GF-D8 (cell line): ENCODE data around the gene GNG8.

Experiments used
- DNase-seq: peaks from one replicate; lab custom pipeline; 2025; lab: John Stamatoyannopoulos, UW

Gene GNG8

DNA sequence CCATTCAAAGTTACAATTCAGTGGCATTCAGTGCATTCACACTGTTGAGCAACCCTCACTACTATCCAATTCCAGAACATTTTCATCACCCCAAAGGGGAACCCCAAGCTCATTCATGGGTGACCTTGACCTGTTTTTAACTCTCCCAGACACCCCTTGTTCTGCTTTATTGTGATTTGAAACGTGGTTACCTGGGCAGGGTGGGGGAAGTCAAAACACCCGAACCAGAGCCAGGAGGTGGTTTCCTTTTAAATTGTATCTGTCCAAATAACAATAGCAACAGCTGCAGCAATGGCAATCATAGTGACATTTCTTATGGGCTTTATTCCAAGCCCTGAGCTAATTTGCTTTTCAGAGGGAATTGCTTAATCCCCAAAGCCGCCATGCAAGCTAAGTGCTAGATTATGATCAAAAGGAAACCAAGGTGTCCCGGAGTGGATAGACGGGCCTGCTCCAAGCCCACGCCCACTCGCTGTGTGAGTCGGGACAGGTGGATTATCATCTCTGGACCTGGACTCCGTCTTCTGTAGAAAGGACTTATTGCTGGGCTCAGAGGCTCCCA is 17.3 kb downstream of the GNG8 start:
- peak; percentile 51 for DNase-seq

DNA sequence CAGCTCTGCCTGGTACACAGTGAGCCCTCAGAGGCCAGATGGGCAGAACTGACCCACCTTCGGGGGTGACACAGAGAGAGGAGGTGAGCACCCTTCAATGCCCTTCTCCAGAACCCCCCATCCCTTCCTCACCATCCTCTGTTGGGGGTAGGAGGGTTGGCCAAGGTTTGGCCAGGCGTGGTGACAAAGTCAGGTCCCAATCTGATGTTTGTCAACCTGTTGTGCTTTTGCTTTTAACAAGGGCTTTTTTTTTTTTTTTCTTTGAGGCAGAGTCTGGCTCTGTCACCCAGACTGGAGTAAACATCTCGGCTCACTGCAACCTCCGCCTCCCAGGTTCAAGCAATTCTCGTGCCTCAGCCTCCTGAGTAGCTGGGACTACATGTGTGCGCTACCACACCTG is 18.4 kb downstream of the GNG8 start:
- DNase-seq, result no peak

- peak; percentile 40 for DNase-seq
Observed at GRCh38 chr19:46616631-46617322, 19.2 kb downstream of the GNG8 start.

DNA sequence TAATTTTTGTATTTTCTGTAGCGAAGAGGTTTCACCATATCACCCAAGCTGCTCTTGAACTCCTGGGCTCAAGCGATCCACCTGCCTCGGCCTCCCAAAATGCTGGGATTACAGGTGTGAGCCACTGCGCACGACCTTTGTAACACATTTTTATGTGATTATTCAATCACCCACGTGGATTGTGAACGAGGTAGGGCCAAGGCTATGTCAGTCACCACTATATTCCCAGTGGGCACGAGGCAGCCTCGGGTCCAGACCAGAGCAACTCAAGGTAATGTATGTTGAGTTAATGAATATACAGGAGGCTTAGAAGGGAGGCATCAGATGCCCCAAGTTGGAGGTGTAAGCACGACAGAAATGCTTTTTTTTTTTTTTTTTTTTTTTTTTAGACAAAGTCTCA is 20.0 kb downstream of the GNG8 start:
- DNase-seq, result no peak

DNA sequence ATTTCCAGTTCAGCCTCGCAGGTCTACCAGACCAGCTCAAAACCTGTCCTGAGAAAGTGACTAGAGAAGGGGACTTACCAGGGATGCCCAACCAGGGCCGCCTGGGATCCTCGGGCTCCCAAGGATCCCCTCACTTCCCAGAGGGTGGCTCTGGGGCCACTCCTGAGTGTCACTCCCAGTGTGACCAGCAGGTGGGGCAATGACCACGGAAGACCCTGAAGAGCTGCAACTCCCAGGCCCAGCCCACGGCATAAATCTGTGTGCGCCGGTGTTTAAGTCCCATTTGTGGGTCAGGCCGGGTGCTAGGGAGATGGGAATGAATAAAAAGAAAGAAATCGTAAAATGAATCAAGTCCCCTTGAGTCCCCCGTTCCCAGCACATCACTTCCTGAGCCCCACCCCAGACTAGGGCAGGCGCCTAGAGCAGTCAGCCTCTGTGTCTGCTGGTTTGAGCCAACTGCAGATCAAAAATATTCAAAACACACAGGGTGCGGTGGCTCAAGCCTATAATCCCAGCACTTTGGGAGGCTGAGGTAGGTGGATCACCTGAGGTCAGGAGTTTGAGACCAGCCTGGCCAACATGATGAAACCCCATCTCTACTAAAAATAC is 21.8 kb downstream of the GNG8 start:
- DNase-seq, result peak; percentile 2

- DNase-seq, result no peak
Observed at GRCh38 chr19:46613525-46613924, 22.5 kb downstream of the GNG8 start.

GRCh38 chr19:46611776-46612175 is 24.2 kb downstream of the GNG8 start:
- no peak for DNase-seq

- DNase-seq, result peak; percentile 18
Observed at GRCh38 chr19:46610851-46611770, 24.9 kb downstream of the GNG8 start.

DNA sequence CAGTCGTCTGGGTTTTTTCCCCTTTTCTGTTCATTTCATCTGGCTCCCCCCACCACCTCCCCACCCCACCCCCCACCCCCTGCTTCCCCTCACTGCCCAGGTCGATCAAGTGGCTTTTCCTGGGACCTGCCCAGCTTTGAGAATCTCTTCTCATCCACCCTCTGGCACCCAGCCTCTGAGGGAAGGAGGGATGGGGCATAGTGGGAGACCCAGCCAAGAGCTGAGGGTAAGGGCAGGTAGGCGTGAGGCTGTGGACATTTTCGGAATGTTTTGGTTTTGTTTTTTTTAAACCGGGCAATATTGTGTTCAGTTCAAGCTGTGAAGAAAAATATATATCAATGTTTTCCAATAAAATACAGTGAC is 25.6 kb downstream of the GNG8 start:
- no peak for DNase-seq

GRCh38 chr19:46609511-46610412 is 26.2 kb downstream of the GNG8 start:
- DNase-seq, result no peak

DNA sequence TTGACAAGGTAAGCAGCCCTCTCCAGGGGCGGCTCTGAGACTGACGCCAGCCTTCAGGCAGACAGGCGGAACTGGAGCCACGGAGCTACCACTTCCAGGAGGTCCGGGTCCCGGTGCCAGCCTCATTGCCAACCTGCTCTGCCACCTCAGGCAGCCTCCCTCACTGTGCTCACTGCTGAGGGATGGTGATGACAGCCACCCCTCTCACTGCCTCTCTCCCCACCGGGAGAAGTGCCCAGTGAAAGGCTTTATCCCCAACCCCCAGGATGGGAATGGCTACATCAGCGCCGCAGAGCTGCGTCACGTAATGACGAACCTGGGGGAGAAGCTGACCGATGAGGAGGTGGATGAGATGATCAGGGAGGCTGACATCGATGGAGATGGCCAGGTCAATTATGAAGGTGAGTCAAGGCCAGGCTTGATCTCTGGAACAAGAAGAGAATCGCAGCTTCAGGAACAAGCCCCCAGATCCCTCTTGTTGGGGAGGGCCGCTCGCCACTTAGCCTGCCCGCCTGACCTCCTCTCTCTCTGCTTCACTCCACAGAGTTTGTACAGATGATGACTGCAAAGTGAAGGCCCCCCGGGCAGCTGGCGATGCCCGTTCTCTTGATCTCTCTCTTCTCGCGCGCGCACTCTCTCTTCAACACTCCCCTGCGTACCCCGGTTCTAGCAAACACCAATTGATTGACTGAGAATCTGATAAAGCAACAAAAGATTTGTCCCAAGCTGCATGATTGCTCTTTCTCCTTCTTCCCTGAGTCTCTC is 27.2 kb downstream of the GNG8 start:
- DNase-seq, result no peak

DNA sequence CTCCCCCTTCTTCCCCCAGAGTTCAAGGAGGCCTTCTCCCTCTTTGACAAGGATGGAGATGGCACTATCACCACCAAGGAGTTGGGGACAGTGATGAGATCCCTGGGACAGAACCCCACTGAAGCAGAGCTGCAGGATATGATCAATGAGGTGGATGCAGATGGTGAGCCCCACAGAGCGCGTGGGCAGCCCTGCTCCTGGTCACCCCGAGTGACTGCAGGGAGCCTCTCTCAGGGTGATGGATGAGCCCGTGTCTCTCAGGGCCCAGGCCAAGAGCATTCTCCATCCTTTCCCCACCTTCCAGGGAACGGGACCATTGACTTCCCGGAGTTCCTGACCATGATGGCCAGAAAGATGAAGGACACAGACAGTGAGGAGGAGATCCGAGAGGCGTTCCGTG is 27.8 kb downstream of the GNG8 start:
- no peak for DNase-seq

DNA sequence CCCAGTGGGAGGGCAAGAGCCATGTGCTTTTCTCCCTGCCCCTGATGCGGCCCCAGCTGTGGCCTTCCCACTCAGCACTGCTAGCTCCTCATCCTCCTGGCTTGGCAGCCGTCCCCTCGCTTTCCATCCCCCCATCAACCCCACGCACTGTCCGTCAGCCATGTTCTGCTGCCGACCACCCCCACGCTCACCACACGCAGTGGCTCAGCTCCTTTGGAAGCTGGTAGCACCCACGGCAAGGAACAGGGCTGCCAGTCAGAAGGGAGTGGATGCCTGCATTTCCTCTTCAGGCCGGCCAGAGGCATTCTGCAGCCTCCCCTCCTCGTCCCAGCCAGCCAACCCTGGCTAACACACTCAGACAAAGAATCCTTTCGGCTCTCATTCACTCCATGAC is 28.6 kb downstream of the GNG8 start:
- no peak for DNase-seq

DNA sequence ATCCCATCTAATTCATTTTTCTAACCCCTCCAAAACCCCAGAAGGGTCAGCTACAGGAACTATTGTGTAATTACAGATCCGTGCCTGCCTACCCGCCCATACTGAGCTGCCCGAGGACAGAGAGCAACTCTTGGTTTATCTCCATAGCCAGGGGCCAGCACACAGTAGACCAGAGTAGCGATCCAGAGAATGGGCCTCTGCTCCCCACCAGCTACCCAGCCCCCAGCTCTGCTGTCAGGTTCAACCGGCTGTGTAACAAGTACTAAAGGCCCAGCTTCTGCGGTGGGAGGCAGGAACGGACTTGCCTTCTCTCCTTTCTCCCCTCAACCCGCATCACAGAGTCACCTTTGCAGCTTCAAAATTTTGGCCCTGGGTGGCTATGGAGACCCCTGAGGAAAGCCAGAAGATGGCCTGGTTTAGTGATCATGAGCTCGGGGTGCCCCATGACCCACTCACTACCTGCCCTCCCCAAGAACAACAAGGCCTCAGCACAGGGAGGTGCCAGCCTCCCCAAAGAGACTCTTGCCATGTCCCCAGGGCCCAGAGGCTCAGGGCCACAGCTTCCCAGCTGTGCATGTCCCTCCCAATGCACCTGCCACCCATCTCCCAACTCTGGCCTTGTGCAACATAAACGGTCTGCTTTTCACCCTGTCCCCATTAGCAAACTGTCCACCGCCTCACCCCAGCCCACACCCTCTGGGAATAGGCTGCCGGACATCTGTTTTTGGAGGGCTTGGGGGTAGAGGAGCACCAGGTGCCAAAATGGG is 29.1 kb downstream of the GNG8 start:
- DNase-seq, result no peak

GRCh38 chr19:46606019-46606418 is 30.0 kb downstream of the GNG8 start:
- DNase-seq, result no peak

DNA sequence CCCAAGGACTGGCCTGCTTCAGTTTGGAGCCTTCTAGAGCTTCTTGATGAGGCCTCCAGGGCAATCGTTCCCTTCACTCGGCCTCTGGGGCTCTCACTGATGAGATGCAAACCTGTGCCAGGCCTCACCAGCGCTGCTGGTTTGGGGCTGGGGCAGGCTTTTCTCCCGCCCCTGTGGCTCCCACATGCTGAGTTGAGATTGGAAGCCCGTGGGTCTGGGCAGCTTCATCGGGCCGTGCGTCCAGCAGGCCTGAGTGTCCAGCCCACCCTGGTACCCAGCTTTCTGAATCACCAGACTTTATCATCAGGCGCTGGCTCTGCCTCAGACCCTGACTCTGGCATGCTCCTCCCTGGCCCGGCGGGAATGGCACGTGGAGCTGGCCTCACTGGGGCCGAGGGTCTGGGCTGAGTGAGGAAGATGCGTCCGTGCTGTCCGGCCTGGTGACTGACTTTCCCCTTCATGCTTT is 30.6 kb downstream of the GNG8 start:
- no peak for DNase-seq

GRCh38 chr19:46604781-46605355 is 31.1 kb downstream of the GNG8 start:
- no peak for DNase-seq

- DNase-seq, result no peak
Observed at GRCh38 chr19:46603752-46604231, 32.2 kb downstream of the GNG8 start.

DNA sequence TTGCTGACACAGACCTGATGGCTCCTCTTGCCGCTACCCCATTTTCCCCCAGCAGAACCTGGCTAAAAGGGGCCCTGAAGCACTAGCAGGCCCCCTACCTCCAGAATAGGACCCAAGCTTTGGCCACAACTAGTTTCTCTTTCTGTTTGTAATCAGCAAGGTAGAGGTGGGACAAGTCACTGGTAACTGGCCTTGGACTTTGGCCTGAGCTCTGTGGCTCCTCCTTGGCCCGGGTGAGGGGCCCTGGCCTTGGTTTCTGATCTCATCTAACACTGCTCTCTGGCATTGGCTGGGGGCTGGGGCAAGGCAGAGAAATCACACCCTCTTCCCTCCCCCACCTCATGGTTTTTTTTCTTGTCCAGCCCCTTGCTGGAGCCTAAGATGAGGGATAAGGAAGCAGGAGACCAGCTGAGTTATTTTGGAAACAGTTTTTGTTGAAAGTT is 32.8 kb downstream of the GNG8 start:
- no peak for DNase-seq
